GM21526 (cell line): ENCODE measurements around the gene U2AF1.
A peak's percentile ranks its signal among the peaks of the same experiment; 100 is the strongest.
"Not testable (repeated sequence)": the region's sequence is repeated elsewhere in the genome, so short reads cannot be mapped to it uniquely, and the experiment has no call there.

Source experiments
- ATAC-seq: cut with Tn5 transposase; IDR thresholded peaks from one replicate; pipeline ENCODE4 v1.9.1; 2021; ENCODE audit warnings: moderate library complexity; ENCODE audit not compliant: unreplicated experiment, low FRiP score

U2AF1 gene

GRCh38 chr21:43106965-43107793 lies at the start of gene U2AF1:
Gene U2AF1 (minus strand): TSS chr21:43107570. CDS start chr21:43107494, 76 bp downstream.
- ATAC-seq = peak; percentile 59

GRCh38 chr21:43153601-43154000 lies 46.2 kb upstream of the U2AF1 start:
- ATAC-seq = not testable (repeated sequence)

GRCh38 chr21:43149344-43149743 lies 42.0 kb upstream of the U2AF1 start:
- ATAC-seq = not testable (repeated sequence)

GRCh38 chr21:43147999-43148398 lies 40.6 kb upstream of the U2AF1 start:
- ATAC-seq = not testable (repeated sequence)

- ATAC-seq = not testable (repeated sequence)
Measured at GRCh38 chr21:43146637-43147036, 39.3 kb upstream of the U2AF1 start.

- ATAC-seq = not testable (repeated sequence)
Measured at GRCh38 chr21:43141407-43141806, 34.0 kb upstream of the U2AF1 start.

GRCh38 chr21:43138944-43139343 lies 31.6 kb upstream of the U2AF1 start:
- ATAC-seq = not testable (repeated sequence)

GRCh38 chr21:43134520-43134919 lies 27.1 kb upstream of the U2AF1 start:
- not testable (repeated sequence) for ATAC-seq

- ATAC-seq = not testable (repeated sequence)
Measured at GRCh38 chr21:43130094-43130493, 22.7 kb upstream of the U2AF1 start.

- not testable (repeated sequence) for ATAC-seq
Measured at GRCh38 chr21:43115956-43116355, 8.6 kb upstream of the U2AF1 start.

- ATAC-seq = not testable (repeated sequence)
Measured at GRCh38 chr21:43114483-43114882, 7.1 kb upstream of the U2AF1 start.

GRCh38 chr21:43109006-43109405 lies 1.6 kb upstream of the U2AF1 start:
- ATAC-seq = not testable (repeated sequence)

GRCh38 chr21:43108177-43108576 lies 807 bp upstream of the U2AF1 start:
- ATAC-seq = not testable (repeated sequence)

GRCh38 chr21:43107794-43108137 lies 396 bp upstream of the U2AF1 start:
- ATAC-seq = not testable (repeated sequence)

- not testable (repeated sequence) for ATAC-seq
Measured at GRCh38 chr21:43104642-43105041, 2.7 kb downstream of the U2AF1 start.

- not testable (repeated sequence) for ATAC-seq
Measured at GRCh38 chr21:43102281-43102680, 5.1 kb downstream of the U2AF1 start.

- ATAC-seq = not testable (repeated sequence)
Measured at GRCh38 chr21:43101676-43102075, 5.7 kb downstream of the U2AF1 start.

- not testable (repeated sequence) for ATAC-seq
Measured at GRCh38 chr21:43101000-43101399, 6.4 kb downstream of the U2AF1 start.

GRCh38 chr21:43091979-43092614 lies 15.3 kb downstream of the U2AF1 start:
- ATAC-seq = not testable (repeated sequence)

- not testable (repeated sequence) for ATAC-seq
Measured at GRCh38 chr21:43090947-43091346, 16.4 kb downstream of the U2AF1 start.

GRCh38 chr21:43089463-43089862 lies 17.9 kb downstream of the U2AF1 start:
- not testable (repeated sequence) for ATAC-seq
